Activated naive CD4-positive, alpha-beta T cell treated with anti-CD3 and anti-CD28 coated beads for 36 hours (primary cell): Measurements from ENCODE around the gene INCENP. TPM values are rescaled to one million over a fixed set of nuclear protein-coding genes. Genes with fewer than 3 reads are reported as not detected.
"Not testable (repeated sequence)": the region's sequence is repeated elsewhere in the genome, so short reads cannot be mapped to it uniquely, and the experiment has no call there.

Experiments
- CTCF ChIA-PET: fragments of 350-600 bp; sonication (Branson Sonifier 250); formaldehyde crosslinking; loops from one replicate; lab custom pipeline; 2021; ENCODE audit warnings: antibody characterized with exemption; lab: Charles Lee
- DNase-seq: peaks from one replicate; pipeline ENCODE4 v3.0.0-alpha.2; 2020
- H3K27ac Mint-ChIP-seq: one replicate; pipeline ENCODE4 v1.8.0; 2021; ENCODE audit warnings: mild to moderate bottlenecking, mixed read lengths
- H3K27me3 Mint-ChIP-seq: one replicate; pipeline ENCODE4 v1.8.0; 2021; ENCODE audit warnings: low read depth, mixed read lengths
- H3K36me3 Mint-ChIP-seq: one replicate; pipeline ENCODE4 v1.8.0; 2021; ENCODE audit warnings: low read depth, mixed read lengths
- H3K4me1 Mint-ChIP-seq: one replicate; pipeline ENCODE4 v1.8.0; 2021; ENCODE audit warnings: low read depth, mixed read lengths
- H3K4me3 Mint-ChIP-seq: one replicate; pipeline ENCODE4 v1.8.0; 2021; ENCODE audit warnings: mild to moderate bottlenecking, moderate library complexity, mixed read lengths
- H3K9me3 Mint-ChIP-seq: one replicate; pipeline ENCODE4 v1.8.0; 2021; ENCODE audit warnings: mixed read lengths
- intact Hi-C: fragments of 100-400 bp; cut with micrococcal nuclease; formaldehyde crosslinking; loops from one replicate; pipeline ENCODE4 v1.15.1; 2023
- total RNA-seq, 2 experiments: library from RNA; stranded (reverse); gene quantifications; one replicate each; pipeline ENCODE4 v1.2.3, GENCODE V29; 2021

The INCENP gene
- 100 to 1,000 TPM; 156 to 161 TPM for total RNA-seq

DNA sequence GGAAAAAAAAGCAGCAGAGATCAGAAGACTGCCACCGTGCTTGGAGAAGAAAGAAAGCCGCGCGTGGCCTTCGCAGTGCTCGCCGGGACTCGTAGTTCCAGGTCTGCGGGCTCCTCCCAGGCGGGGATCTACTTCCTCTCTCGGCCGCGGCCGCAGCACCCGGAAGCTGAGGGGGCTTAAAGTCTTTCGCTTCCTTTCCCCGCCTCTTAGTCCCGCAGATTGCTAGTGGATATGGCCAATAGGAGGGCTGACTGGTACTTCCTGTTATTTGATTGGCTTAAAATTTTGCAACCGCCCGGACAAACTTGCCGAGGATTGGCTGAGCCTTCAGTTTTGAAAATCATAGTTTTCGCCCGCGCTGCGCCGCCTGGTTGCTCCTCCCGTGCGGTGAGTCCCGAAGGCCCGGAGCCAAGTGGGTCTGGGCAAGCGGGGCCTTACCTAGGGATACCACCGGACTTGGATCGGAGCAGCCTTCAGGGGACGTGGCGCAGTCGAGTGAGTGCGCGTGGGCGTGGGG is at the start of gene INCENP:
Gene INCENP, plus strand, starts transcription at position 343 of the 517 bp plus-strand sequence. CDS start 4,151 bp downstream, outside the sequence.
- Mint-ChIP-seq H3K27me3 (no peaks in the 10 kb centered on the region), H3K9me3 (no peaks in the 10 kb centered on the region), H3K27ac (peak within 1 kb of the TSS; percentile 83), H3K4me1 (peaks cover 29% of the 10 kb centered on the region), H3K4me3 (peak within 1 kb of the TSS; percentile 82), H3K36me3 (peaks cover 17% of the 10 kb centered on the region)
- DNase-seq: peak; percentile 98
- CTCF ChIA-PET: interaction anchor here (0.5 to 1.2 kb wide), 5 partner anchors 12 to 225 kb away, joined by 3 to 4 read pairs (median 3); no protein-coding TSS in a partner anchor
- intact Hi-C loops: loop anchor here (1.0 to 5.0 kb wide), 3 partner anchors 11 to 331 kb away; partner anchors contain the start of genes FEN1 and TMEM258

- intact Hi-C loops: no loop called here
- CTCF ChIA-PET: no interaction called here
Observed at GRCh38 chr11:62075438-62075837, 48.4 kb upstream of the INCENP start.

GRCh38 chr11:62077132-62077531 is 46.7 kb upstream of the INCENP start:
- intact Hi-C loops: no loop called here
- no peak for DNase-seq
- H3K27me3 Mint-ChIP-seq: no peaks in the 10 kb centered on the region
- peaks cover 7% of the 10 kb centered on the region for H3K4me1 Mint-ChIP-seq
- no peaks in the 10 kb centered on the region for H3K36me3 Mint-ChIP-seq
- no peak overlapping the region for H3K4me3 Mint-ChIP-seq
- CTCF ChIA-PET: interaction anchor here (0.7 to 2.0 kb wide), 3 partner anchors 13 to 178 kb away, joined by 3 to 6 read pairs (median 3); no protein-coding TSS in a partner anchor
- no peak overlapping the region for H3K27ac Mint-ChIP-seq
- no peaks in the 10 kb centered on the region for H3K9me3 Mint-ChIP-seq

More at GRCh38 chr11:62075438-62075837, 48.4 kb upstream of the INCENP start:
- Mint-ChIP-seq H3K4me3 (no peak overlapping the region), H3K36me3 (no peaks in the 10 kb centered on the region), H3K4me1 (no peaks in the 10 kb centered on the region), H3K27me3 (no peaks in the 10 kb centered on the region), H3K27ac (no peak overlapping the region), H3K9me3 (no peaks in the 10 kb centered on the region)
- DNase-seq: no peak

- peak; percentile 91 for DNase-seq
- Mint-ChIP-seq H3K4me1 (peaks cover 8% of the 10 kb centered on the region), H3K9me3 (no peaks in the 10 kb centered on the region), H3K27ac (no peak overlapping the region), H3K36me3 (no peaks in the 10 kb centered on the region), H3K27me3 (no peaks in the 10 kb centered on the region), H3K4me3 (no peak overlapping the region)
- CTCF ChIA-PET: interaction anchor here (0.5 to 9.4 kb wide), 62 partner anchors 8 to 293 kb away, joined by 3 to 270 read pairs (median 6); partner anchors contain the start of genes BEST1, FEN1 and FTH1
- intact Hi-C loops: loop anchor here (1.0 to 5.0 kb wide), 6 partner anchors 27 to 289 kb away; partner anchors contain the start of genes FEN1 and TMEM258
Observed at GRCh38 chr11:62081378-62082291, 42.2 kb upstream of the INCENP start.

GRCh38 chr11:62082292-62082657 is 41.5 kb upstream of the INCENP start:
- Mint-ChIP-seq H3K4me1 (peaks cover 8% of the 10 kb centered on the region), H3K36me3 (no peaks in the 10 kb centered on the region), H3K4me3 (no peak overlapping the region), H3K27ac (no peak overlapping the region), H3K27me3 (no peaks in the 10 kb centered on the region), H3K9me3 (no peaks in the 10 kb centered on the region)
- intact Hi-C loops: loop anchor here (1.0 to 5.0 kb wide), 6 partner anchors 26 to 290 kb away; partner anchors contain the start of genes FEN1 and TMEM258
- no peak for DNase-seq
- CTCF ChIA-PET: interaction anchor here (0.6 to 9.4 kb wide), 55 partner anchors 9 to 294 kb away, joined by 3 to 270 read pairs (median 7); partner anchors contain the start of genes BEST1, FEN1 and FTH1

DNA sequence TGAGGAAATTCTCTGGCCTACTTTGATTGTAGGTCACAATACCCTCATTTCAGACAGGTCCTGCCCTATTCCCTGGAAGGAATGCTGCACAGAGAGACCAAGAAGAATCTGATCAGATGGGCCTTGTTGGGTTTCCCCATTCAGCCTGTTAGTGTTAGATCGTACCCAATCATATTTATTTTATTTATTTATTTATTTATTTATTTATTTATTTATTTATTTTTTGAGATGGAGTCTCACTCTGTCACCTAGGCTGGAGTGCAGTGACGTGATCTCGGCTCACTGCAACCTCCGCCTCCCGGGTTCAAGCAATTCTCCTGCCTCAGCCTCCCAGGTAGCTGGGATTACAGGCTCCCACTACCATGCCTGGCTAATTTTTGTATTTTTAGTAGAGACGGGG is 39.0 kb upstream of the INCENP start:
- H3K27ac Mint-ChIP-seq, H3K9me3 Mint-ChIP-seq, DNase-seq, H3K27me3 Mint-ChIP-seq, H3K36me3 Mint-ChIP-seq, H3K4me1 Mint-ChIP-seq, H3K4me3 Mint-ChIP-seq: not testable (repeated sequence)
- intact Hi-C loops: loop anchor here (5.0 kb wide), 1 partner anchor 292 kb away; the partner anchor contains the start of genes FEN1 and TMEM258
- CTCF ChIA-PET: interaction anchor here (0.9 to 9.4 kb wide), 7 partner anchors 20 to 214 kb away, joined by 3 to 270 read pairs (median 5); no protein-coding TSS in a partner anchor

DNA sequence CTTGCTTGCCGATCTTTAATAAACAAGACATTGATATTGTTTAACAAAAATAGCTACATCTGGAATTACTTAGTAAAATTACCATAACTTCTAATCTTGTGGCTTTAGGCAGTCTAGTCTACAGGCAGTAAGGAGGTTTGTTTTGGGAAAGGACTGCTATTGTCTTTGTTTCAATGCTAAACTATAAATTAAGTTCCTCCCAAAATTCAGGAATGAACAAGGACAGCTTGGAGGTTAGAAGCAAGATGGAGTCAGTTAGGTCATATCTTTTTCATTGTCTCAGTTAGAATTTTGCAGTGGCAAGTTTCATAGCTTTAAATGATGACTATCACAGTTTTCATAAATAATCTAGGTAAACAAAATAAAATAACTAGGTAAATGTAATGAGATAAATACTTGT is 36.1 kb upstream of the INCENP start:
- Mint-ChIP-seq H3K36me3 (peaks cover 3% of the 10 kb centered on the region), H3K27me3 (no peaks in the 10 kb centered on the region), H3K4me1 (no peaks in the 10 kb centered on the region), H3K27ac (no peak overlapping the region), H3K9me3 (peaks cover 11% of the 10 kb centered on the region), H3K4me3 (no peak overlapping the region)
- intact Hi-C loops: no loop called here
- no peak for DNase-seq
- CTCF ChIA-PET: interaction anchor here (1.0 to 9.4 kb wide), 4 partner anchors 20 to 217 kb away, joined by 3 to 270 read pairs (median 10); no protein-coding TSS in a partner anchor

DNA sequence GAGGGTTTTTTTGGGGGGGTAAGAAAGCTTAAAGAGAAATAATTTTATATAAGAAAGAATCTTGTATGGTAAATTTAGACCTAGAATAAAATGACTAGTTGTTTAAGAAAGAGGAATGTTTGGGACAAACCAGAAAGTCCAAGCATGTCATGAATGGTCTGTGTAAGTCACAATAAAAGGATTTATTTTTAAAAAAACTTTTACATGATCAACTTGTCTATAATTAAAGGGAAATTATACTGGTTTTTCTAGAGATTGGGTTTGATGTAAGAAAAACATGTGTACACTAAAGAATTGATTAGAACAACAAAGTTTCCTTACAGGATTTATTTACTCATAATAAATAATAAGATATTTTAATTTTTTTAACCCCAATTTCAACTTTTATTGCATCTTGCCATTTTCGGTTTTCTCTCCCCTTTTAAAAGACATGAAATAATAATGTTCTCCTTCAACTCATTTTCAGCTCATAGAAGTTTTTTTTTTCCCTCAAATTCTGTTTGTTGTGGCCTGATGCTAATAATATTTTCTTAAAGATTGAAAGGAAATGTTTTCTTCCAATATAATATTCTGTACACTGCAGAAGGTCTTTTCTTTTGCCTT is 35.4 kb upstream of the INCENP start:
- Mint-ChIP-seq H3K27ac (no peak overlapping the region), H3K4me3 (no peak overlapping the region), H3K36me3 (peaks cover 3% of the 10 kb centered on the region), H3K9me3 (peaks cover 11% of the 10 kb centered on the region), H3K4me1 (no peaks in the 10 kb centered on the region), H3K27me3 (no peaks in the 10 kb centered on the region)
- intact Hi-C loops: no loop called here
- no peak for DNase-seq
- CTCF ChIA-PET: interaction anchor here (0.6 to 9.4 kb wide), 4 partner anchors 19 to 557 kb away, joined by 3 to 270 read pairs (median 10); no protein-coding TSS in a partner anchor

GRCh38 chr11:62103141-62103540 is 20.7 kb upstream of the INCENP start:
- DNase-seq: no peak
- CTCF ChIA-PET: interaction anchor here (0.9 to 1.9 kb wide), 4 partner anchors 21 to 206 kb away, joined by 3 to 12 read pairs (median 4); no protein-coding TSS in a partner anchor
- Mint-ChIP-seq H3K9me3 (peaks cover 4% of the 10 kb centered on the region), H3K36me3 (no peaks in the 10 kb centered on the region), H3K27me3 (peaks cover 2% of the 10 kb centered on the region), H3K4me1 (peaks cover 19% of the 10 kb centered on the region), H3K27ac (no peak overlapping the region), H3K4me3 (no peak overlapping the region)
- intact Hi-C loops: no loop called here

- intact Hi-C loops: loop anchor here (2.0 kb wide), 1 partner anchor 137 kb away; the partner anchor contains the start of gene FTH1
- Mint-ChIP-seq H3K27ac (no peak overlapping the region), H3K4me1 (peaks cover 19% of the 10 kb centered on the region), H3K9me3 (peaks cover 4% of the 10 kb centered on the region), H3K4me3 (no peak overlapping the region), H3K36me3 (no peaks in the 10 kb centered on the region), H3K27me3 (peaks cover 2% of the 10 kb centered on the region)
- no peak for DNase-seq
- CTCF ChIA-PET: interaction anchor here (0.9 to 1.9 kb wide), 4 partner anchors 20 to 206 kb away, joined by 3 to 12 read pairs (median 4); no protein-coding TSS in a partner anchor
Observed at GRCh38 chr11:62103986-62104385, 19.8 kb upstream of the INCENP start.

DNA sequence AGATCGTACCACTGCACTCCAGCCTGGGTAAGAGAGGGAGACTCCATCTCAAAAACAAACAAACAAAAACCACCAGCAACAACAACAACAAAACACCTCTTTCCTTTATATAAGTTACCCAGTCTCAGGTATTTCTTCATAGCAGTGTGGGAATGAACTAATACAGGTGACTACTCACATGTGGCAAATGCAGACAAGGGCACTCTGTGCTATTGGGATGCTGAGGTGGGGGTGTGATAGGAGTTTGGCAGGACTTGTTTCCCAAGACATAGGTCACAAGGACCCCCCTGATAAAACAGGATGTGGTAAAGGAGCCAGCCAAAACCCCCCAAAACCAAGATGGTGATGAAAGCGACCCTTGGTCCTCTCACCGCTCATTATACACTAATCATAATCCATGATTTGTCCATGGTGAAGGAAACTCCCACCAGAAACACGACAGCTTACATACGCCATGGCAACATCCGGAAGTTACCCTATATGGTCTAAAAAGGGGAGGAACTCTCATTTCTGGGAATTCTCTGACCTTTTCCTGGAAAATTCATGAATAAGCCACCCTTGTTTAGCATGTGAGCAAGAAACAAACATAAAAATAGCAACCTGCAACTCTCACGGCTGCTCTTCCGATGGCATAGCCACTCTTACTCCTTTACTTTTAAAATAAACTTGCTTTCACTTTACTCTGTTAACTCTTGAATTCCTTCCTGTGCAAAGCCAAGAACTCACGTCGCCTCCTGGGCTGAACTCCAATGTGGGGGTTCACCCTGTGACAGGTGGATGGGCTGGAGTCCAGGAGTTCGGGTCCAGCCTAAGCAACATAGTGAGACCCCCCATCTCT is 18.8 kb upstream of the INCENP start:
- Mint-ChIP-seq H3K36me3 (no peaks in the 10 kb centered on the region), H3K9me3 (peaks cover 4% of the 10 kb centered on the region), H3K27ac (peak overlapping the region; percentile 91), H3K4me1 (peaks cover 19% of the 10 kb centered on the region), H3K27me3 (peaks cover 2% of the 10 kb centered on the region), H3K4me3 (peak overlapping the region; percentile 65)
- CTCF ChIA-PET: interaction anchor here (1.0 to 5.0 kb wide), 4 partner anchors 21 to 206 kb away, joined by 3 to 92 read pairs (median 10); no protein-coding TSS in a partner anchor
- peak; percentile 33 for DNase-seq
- intact Hi-C loops: loop anchor here (2.0 to 5.0 kb wide), 3 partner anchors 78 to 308 kb away; partner anchors contain the start of gene FTH1
